GM12873 (cell line): ENCODE results near the gene TMEM178B.

Experiments
- CTCF ChIP-seq: IDR thresholded peaks from 2 replicates; pipeline ENCODE4 v1.5.1; 2012; ENCODE audit warnings: low read depth, mild to moderate bottlenecking, moderate library complexity, low read length, control low read depth; ENCODE audit not compliant: insufficient read depth; ENCODE audit errors: missing control alignments

Gene TMEM178B

GRCh38 chr7:141271451-141271850 lies 197.6 kb downstream of the TMEM178B start:
- no peak for TF ChIP-seq CTCF

- TF ChIP-seq CTCF, result no peak
These were observed 198.6 kb downstream of the TMEM178B start for GRCh38 chr7:141272417-141272816.

- TF ChIP-seq CTCF, result peak; percentile 1
These were observed 201.5 kb downstream of the TMEM178B start for GRCh38 chr7:141275350-141275749.

- no peak for TF ChIP-seq CTCF
These were observed 202.2 kb downstream of the TMEM178B start for GRCh38 chr7:141276031-141276430.

- no peak for TF ChIP-seq CTCF
These were observed 206.2 kb downstream of the TMEM178B start for GRCh38 chr7:141280100-141280499.

GRCh38 chr7:141281311-141281710 lies 207.4 kb downstream of the TMEM178B start:
- TF ChIP-seq CTCF, result no peak

- TF ChIP-seq CTCF, result no peak
These were observed 212.7 kb downstream of the TMEM178B start for GRCh38 chr7:141286522-141286921.
